Tibial artery (tissue), 4 donors: Measurements from ENCODE around the gene CLBA1.
"Not testable (repeated sequence)": the region's sequence is repeated elsewhere in the genome, so short reads cannot be mapped to it uniquely, and the experiment has no call there.

Experiments used
- DNase-seq, 2 donors: peaks; one replicate each; pipeline ENCODE4 v3.0.0-alpha.2; 2019
- H3K27ac ChIP-seq, 2 donors: fragments of 200-600 bp; sonication (generic) in 1 of 2; 1 replicate in 1 of 2; 2 replicates in 1 of 2; pipeline ENCODE4 v1.5.1; 2018 to 2019; ENCODE audit warnings: mild to moderate bottlenecking in 1 of 2
- H3K27me3 ChIP-seq, 2 donors: fragments of 200-600 bp; sonication (generic) in 1 of 2; one replicate each; pipeline versions ENCODE4 v1.5.1 to v1.6.0; 2016 to 2019
- H3K36me3 ChIP-seq, 3 donors: fragments of 200-600 bp; sonication (generic) in 2 of 3; one replicate each; pipeline ENCODE4 v1.5.1; 2016 to 2019; ENCODE audit warnings: mild to moderate bottlenecking in 2 of 3
- H3K4me1 ChIP-seq, 4 donors: fragments of 200-600 bp; sonication (generic) in 2 of 4; 1 replicate in 3 of 4; 2 replicates in 1 of 4; pipeline ENCODE4 v1.5.1; 2016 to 2019
- H3K4me3 ChIP-seq, 2 donors: fragments of 200-600 bp; sonication (generic) in 1 of 2; 1 replicate in 1 of 2; 2 replicates in 1 of 2; pipeline ENCODE4 v1.5.1; 2018 to 2019; ENCODE audit warnings: mild to moderate bottlenecking in 2 of 2
- H3K9me3 ChIP-seq, 3 donors: fragments of 200-600 bp; sonication (generic) in 1 of 3; one replicate each; pipeline ENCODE4 v1.5.1; 2016 to 2019
- CTCF ChIP-seq, 2 experiments: fragments of 200-600 bp in 1 of 2; fragments of 450-650 bp in 1 of 2; IDR thresholded peaks; one replicate each; pipeline ENCODE4 v1.5.1; 2017 to 2019; ENCODE audit warnings: antibody characterized with exemption in 2 of 2, mild to moderate bottlenecking in 1 of 2, moderate library complexity in 1 of 2
- intact Hi-C: fragments of 100-400 bp; cut with DNase I; formaldehyde crosslinking; loops from one replicate; pipeline ENCODE4 v1.15.0; 2023; ENCODE audit warnings: low total_unique reads

Gene CLBA1

GRCh38 chr14:105034315-105035039 is 48.9 kb downstream of the CLBA1 start:
- no peak for DNase-seq
- intact Hi-C loops: no loop called here

GRCh38 chr14:105035616-105036015 is 50.0 kb downstream of the CLBA1 start:
- DNase-seq, H3K27ac ChIP-seq, H3K4me3 ChIP-seq, H3K9me3 ChIP-seq, H3K36me3 ChIP-seq, H3K4me1 ChIP-seq, intact Hi-C loops: not testable (repeated sequence)
- H3K27me3 ChIP-seq: peaks cover 0 to 11% of the 10 kb centered on the region in 2 donors

More at GRCh38 chr14:105034315-105035039, 48.9 kb downstream of the CLBA1 start:
- Histone ChIP-seq H3K9me3 (no peaks in the 10 kb centered on the region), H3K4me3 (no peak overlapping the region), H3K27ac (no peak overlapping the region), H3K36me3 (no peaks in the 10 kb centered on the region), H3K27me3 (peaks cover 0 to 7% of the 10 kb centered on the region in 2 donors), H3K4me1 (no peaks in the 10 kb centered on the region)
- TF ChIP-seq CTCF (IDR thresholded peaks at IDR 0.05): no peak

DNA sequence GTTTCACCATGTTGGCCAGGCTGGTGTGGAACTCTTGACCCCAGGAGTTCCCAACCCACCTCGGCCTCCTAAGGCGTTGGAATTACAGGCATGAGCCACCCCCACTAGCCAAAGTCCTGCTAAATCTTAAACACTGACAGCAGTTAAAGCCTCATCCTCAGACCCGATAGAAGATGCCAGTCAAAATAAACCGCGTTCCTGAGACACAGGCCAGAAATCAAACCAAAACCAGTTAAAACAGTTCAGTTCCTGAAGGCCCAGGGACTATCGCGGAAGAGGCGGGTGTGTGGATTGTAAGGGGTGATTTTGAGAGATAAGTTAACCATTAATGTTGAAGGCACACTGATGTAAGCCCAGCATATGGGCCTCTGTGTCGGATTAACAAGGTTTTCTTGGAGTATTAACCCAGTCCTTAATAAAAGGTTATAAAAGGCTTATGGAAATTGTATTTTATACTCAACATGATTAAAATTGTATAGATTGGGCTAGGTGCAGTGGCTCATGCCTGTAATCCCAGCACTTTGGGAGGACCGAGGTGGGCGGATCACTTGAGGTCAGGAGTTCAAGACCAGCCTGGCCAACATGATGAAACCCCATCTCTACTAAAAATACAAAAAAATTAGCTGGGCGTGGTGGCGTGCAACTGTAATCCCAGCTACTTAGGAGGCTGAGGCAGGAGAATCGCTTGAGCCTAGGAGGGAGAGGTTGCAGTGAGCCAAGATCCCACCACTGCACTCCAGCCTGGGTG is 54.0 kb downstream of the CLBA1 start:
- H3K9me3 ChIP-seq: no peaks in the 10 kb centered on the region
- H3K27me3 ChIP-seq: peaks cover 0 to 31% of the 10 kb centered on the region in 2 donors
- H3K4me3 ChIP-seq: no peak overlapping the region
- H3K4me1 ChIP-seq: no peaks in the 10 kb centered on the region
- no peaks in the 10 kb centered on the region for H3K36me3 ChIP-seq
- no peak overlapping the region for H3K27ac ChIP-seq
- intact Hi-C loops: loop anchor here (2.0 kb wide), 1 partner anchor 63 kb away; no protein-coding TSS in a partner anchor
- no peak for DNase-seq
- TF ChIP-seq CTCF (IDR thresholded peaks at IDR 0.05): no peak

GRCh38 chr14:105041841-105042765 is 56.5 kb downstream of the CLBA1 start:
- H3K36me3 ChIP-seq: no peaks in the 10 kb centered on the region
- no peak for TF ChIP-seq CTCF (IDR thresholded peaks at IDR 0.05)

DNA sequence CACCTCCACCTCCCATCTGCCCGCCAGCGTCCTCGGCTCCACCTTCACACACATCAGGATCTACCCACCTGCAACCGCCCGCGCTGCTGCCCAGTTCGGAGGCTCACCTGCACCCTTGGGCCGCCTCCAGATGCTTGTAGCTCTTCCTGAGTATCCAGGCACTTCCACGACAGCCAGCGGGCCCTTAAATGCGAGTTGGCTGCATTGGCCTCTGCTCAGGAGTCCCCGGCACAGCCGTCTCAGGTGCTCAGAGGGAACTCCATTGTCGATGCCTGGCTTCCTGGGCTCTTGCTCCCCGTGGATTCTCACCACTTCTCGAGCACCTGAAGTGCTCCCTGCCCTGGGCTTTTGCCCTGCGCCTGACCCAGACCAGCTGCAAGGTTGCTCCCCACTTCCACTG is 57.2 kb downstream of the CLBA1 start:
- TF ChIP-seq CTCF (IDR thresholded peaks at IDR 0.05): no peak
- H3K4me3 ChIP-seq: no peak overlapping the region
- no peaks in the 10 kb centered on the region for H3K36me3 ChIP-seq
- peak in 1 of 2 donors; percentile 16 for DNase-seq
- intact Hi-C loops: no loop called here
- H3K27me3 ChIP-seq: peaks cover 0 to 34% of the 10 kb centered on the region in 2 donors
- no peak overlapping the region for H3K27ac ChIP-seq
- no peaks in the 10 kb centered on the region for H3K9me3 ChIP-seq
- no peaks in the 10 kb centered on the region for H3K4me1 ChIP-seq

More at GRCh38 chr14:105041841-105042765, 56.5 kb downstream of the CLBA1 start:
- no peaks in the 10 kb centered on the region for H3K9me3 ChIP-seq
- no peak overlapping the region for H3K27ac ChIP-seq
- intact Hi-C loops: no loop called here
- no peaks in the 10 kb centered on the region for H3K4me1 ChIP-seq
- peaks cover 0 to 31% of the 10 kb centered on the region in 2 donors for H3K27me3 ChIP-seq
- DNase-seq: no peak
- no peak overlapping the region for H3K4me3 ChIP-seq
